Ectodermal cell (in vitro differentiated cells): Measurements from ENCODE around the gene ALX1. TPM values are rescaled to one million over a fixed set of nuclear protein-coding genes. Genes with fewer than 3 reads are reported as not detected.

Source experiments
- H3K27ac ChIP-seq: 2 replicates; pipeline ENCODE4 v1.7.0; 2013; ENCODE audit warnings: mild to moderate bottlenecking, low read depth, low read length; ENCODE audit not compliant: insufficient read depth, poor library complexity, severe bottlenecking
- H3K27me3 ChIP-seq: 2 replicates; pipeline ENCODE4 v1.7.0; 2013; ENCODE audit warnings: mild to moderate bottlenecking, low read length; ENCODE audit not compliant: insufficient read depth, control insufficient read depth, poor library complexity, severe bottlenecking
- H3K36me3 ChIP-seq: one replicate; pipeline ENCODE4 v1.7.0; 2013; ENCODE audit warnings: low read length; ENCODE audit not compliant: control insufficient read depth, insufficient read depth
- H3K4me1 ChIP-seq: one replicate; pipeline ENCODE4 v1.7.0; 2013; ENCODE audit warnings: low read length; ENCODE audit not compliant: control insufficient read depth, insufficient read depth
- H3K4me3 ChIP-seq: 2 replicates; pipeline ENCODE4 v1.7.0; 2013; ENCODE audit warnings: low read depth, low read length, control low read depth; ENCODE audit not compliant: insufficient read depth
- H3K9me3 ChIP-seq: 2 replicates; pipeline ENCODE4 v1.7.0; 2013; ENCODE audit warnings: mild to moderate bottlenecking, low read length, moderate library complexity; ENCODE audit not compliant: control insufficient read depth
- WGBS, 2 experiments: methylation state at CpG; one replicate each; pipeline ENCODE4 v1.1.7; 2013; ENCODE audit warnings: missing lambda C conversion rate in 2 of 2; 5-methylcytosine and 5-hydroxymethylcytosine counted together
- polyA plus RNA-seq, 4 experiments: library from polyadenylated mRNA; stranded (reverse); fragments of 50-300 nt; gene quantifications; one replicate each; pipeline ENCODE4 v1.2.3, GENCODE V29; 2013

ALX1 gene
- 3.5 TPM for polyA plus RNA-seq (2013, experiment 1 of 4)
- polyA plus RNA-seq (2013, experiment 2 of 4), result 2.2 TPM
- polyA plus RNA-seq (2013, experiment 3 of 4), result 4.2 TPM
- polyA plus RNA-seq (2013, experiment 4 of 4), result 3.7 TPM

DNA sequence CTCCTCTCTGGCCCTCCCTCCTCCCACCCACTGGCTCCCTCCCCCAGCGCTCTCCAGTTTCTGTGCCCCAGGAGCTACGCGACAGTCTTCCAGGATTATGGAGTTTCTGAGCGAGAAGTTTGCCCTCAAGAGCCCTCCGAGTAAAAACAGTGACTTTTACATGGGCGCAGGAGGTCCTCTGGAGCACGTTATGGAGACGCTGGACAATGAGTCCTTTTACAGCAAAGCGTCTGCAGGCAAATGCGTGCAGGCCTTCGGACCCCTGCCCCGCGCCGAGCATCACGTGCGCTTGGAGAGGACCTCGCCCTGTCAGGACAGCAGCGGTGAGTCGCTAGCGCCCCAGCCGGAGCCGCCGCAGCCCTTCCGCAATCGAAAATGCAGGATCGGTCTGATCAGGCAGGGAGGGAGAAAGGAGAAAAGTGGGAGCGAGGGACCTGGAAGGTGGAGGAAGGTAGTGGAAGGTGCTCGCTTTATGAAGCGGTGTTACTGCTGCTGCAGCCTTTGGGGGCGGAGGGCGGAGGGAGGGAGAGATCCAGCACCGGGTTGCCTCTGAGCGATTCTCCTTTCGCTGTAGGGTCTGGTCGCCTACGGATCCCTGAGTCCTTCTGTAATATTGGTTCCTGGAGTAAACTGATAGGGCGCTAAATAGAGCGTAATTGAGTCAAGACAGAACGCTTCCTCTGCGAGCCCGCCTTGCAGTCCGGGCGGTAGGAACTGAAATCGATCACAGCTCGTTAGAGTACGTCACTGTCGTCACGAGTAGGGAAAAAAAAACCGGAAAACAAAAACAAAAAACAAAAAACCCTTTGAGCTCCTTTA, at the start of gene ALX1:
Gene ALX1 (plus strand): TSS at position 56 of the 819 bp plus-strand sequence. CDS start 42 bp downstream, at position 98.
- Histone ChIP-seq H3K36me3 (no peaks in the 10 kb centered on the region), H3K4me1 (no peaks in the 10 kb centered on the region), H3K4me3 (peak within 1 kb of the TSS; percentile 61), H3K27ac (peak within 1 kb of the TSS; percentile 57), H3K9me3 (no peaks in the 10 kb centered on the region), H3K27me3 (peaks cover 59% of the 10 kb centered on the region)
- 0% methylated on average over 48 to 49 of the region's 49 CpGs for WGBS, 2 experiments

DNA sequence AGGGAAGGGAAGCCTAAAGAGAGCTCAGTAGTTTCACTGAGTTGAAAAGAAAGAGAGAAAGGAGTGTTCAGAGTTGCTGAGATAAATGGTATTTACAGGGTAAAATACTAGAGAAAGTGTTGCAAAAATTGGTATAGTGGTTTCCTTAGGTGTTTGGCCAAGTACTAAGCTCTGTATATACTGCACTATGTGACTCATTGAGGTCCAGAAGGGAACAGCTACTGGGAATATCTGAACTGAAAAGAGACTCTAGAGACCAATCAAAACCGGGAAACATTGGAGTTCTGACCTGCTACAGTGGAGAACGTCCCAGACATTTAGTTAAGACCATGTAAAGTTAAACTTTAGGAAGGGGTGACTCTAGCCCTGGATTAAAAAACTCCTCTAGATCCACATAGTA, 42.7 kb upstream of the ALX1 start:
- Histone ChIP-seq H3K27me3 (no peaks in the 10 kb centered on the region), H3K27ac (no peak overlapping the region), H3K4me3 (no peak overlapping the region), H3K4me1 (no peaks in the 10 kb centered on the region), H3K36me3 (no peaks in the 10 kb centered on the region), H3K9me3 (no peaks in the 10 kb centered on the region)
- WGBS, 2 experiments, result 77 to 81% methylated on average over 2 of the region's 2 CpGs

DNA sequence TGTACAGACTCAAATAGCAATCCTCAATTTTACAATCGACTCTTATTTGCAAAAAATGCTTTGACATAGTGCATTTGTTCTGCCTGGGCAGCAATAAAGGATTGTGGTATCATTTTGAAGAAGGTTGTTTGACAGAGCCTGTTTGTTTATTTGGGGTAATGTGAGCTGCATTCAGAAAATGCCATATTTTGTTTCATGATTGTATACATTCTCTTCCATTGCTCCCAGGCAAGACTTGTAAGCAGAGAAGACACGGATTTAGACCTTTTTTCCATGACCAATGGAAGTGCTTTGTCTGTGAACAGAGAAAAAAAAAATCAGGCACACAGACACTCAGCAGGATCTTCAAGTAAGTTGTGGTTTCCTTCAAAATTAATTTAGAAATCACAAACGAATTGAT, 35.5 kb upstream of the ALX1 start:
- H3K27me3 ChIP-seq, result no peaks in the 10 kb centered on the region
- H3K9me3 ChIP-seq, result no peaks in the 10 kb centered on the region
- WGBS, 2 experiments, result 58 to 84% methylated on average over 2 to 3 of the region's 3 CpGs
- no peak overlapping the region for H3K27ac ChIP-seq
- no peak overlapping the region for H3K4me3 ChIP-seq
- H3K36me3 ChIP-seq, result no peaks in the 10 kb centered on the region
- H3K4me1 ChIP-seq, result no peaks in the 10 kb centered on the region

DNA sequence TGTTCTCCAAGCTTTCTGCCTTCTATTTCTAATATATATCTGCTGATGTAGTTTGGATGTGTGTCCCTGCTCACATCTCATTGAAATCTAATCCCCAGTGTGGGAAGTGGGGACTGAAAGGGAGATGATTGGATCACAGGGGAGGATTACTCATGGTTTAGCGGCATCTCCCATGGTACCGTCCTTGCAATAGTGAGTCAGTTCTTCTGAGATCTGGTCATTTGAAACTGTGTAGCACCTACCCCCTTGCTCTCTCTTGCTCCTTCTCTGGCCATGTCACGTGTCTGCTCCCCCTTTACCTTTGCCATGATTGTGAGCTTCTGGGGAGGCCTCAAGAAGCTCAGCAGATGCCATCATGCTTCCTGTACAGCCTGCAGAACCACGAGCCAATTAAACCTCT, 26.2 kb upstream of the ALX1 start:
- no peaks in the 10 kb centered on the region for H3K4me1 ChIP-seq
- 72 to 75% methylated on average over 4 of the region's 4 CpGs for WGBS, 2 experiments
- H3K27me3 ChIP-seq, result no peaks in the 10 kb centered on the region
- H3K27ac ChIP-seq, result no peak overlapping the region
- H3K36me3 ChIP-seq, result no peaks in the 10 kb centered on the region
- H3K9me3 ChIP-seq, result no peaks in the 10 kb centered on the region
- H3K4me3 ChIP-seq, result no peak overlapping the region

DNA sequence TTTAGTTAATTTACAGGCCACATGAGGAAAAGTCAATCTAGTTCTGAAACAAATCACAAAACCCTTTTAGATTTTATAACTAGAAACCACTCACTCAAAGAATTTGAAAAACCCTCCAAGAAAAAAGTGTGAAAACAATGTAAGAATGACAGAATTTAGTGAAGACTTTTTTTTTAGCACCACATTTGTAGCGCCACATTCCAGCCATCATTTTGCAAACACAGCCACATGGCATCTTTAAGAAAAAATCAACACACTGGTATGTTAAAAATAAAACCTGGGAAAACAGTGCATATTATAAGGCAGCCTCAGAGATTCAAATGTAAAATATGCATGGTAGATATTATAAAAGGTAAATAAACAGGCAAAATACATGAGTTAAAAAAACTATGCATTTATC, 22.3 kb upstream of the ALX1 start:
- H3K4me3 ChIP-seq, result no peak overlapping the region
- H3K36me3 ChIP-seq, result no peaks in the 10 kb centered on the region
- no peaks in the 10 kb centered on the region for H3K4me1 ChIP-seq
- 100% methylated on average over 1 of the region's 1 CpG; no CpG with 5 or more reads in 1 of the 2 experiments for WGBS, 2 experiments
- no peaks in the 10 kb centered on the region for H3K9me3 ChIP-seq
- no peaks in the 10 kb centered on the region for H3K27me3 ChIP-seq
- H3K27ac ChIP-seq, result no peak overlapping the region

DNA sequence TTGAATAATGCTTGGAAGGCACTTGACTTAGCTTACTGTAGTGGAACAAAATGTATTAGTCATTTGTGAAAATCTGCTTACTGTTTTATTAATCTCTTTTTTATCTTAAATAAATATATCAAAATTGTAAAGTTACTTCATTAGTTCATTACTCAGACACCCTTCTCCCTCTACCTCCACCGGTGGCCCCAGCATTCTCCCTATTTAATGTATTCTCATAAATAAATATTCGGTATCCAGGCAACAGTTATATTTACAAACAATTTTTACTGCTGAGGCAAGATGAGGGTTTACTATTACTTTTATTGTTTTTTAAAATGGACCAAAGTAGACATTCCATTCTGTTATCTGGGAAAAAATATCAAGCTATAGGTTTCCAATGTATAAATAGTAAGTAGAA, 19.6 kb upstream of the ALX1 start:
- Histone ChIP-seq H3K9me3 (no peaks in the 10 kb centered on the region), H3K27me3 (no peaks in the 10 kb centered on the region), H3K36me3 (no peaks in the 10 kb centered on the region), H3K4me1 (no peaks in the 10 kb centered on the region), H3K4me3 (no peak overlapping the region), H3K27ac (no peak overlapping the region)
- 100% methylated on average over 1 of the region's 2 CpGs; no CpG with 5 or more reads in 1 of the 2 experiments for WGBS, 2 experiments

DNA sequence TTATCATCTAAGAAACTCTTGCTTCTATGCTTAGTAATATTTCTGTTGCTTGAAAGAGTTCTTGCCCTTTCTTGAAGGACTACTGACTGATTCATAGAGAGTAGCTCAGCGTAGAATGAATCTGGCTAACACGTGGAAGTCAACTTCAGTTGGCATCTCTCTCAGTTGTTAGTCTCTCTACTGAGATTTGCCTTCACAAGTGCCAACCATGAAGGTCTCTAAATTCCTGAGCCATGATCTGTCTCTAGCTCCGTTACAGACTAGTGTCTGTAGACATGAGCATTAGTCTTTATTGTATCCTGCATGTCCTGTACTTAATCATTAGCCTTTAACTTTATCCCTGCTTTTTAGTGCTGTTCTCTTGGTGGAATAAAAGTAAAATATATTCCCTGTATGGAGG, 19.1 kb upstream of the ALX1 start:
- Histone ChIP-seq H3K36me3 (no peaks in the 10 kb centered on the region), H3K4me1 (no peaks in the 10 kb centered on the region)
- 66 to 74% methylated on average over 3 of the region's 3 CpGs for WGBS, 2 experiments

DNA sequence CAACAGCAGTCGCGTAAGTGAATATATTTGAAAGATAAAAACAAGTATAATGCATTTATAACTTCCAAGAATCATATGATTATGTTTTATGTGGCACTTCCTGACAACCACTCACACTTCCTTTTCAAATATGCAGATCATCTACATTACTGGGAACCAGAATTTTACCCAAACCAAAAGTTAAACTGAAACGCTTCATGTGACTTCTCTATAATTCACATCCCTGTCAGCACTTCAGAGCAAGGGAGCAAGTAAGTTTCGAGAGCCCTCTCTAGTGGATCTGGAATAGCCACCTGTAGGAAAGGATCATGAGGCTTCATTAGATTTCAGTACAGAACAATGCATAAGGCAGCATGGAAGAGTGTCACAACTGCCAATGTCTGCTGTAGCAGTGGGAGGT, 13.7 kb upstream of the ALX1 start:
- WGBS, 2 experiments, result 87 to 88% methylated on average over 2 of the region's 4 CpGs
- no peak overlapping the region for H3K27ac ChIP-seq

More for the DNA sequence above, 19.1 kb upstream of the ALX1 start:
- H3K4me3 ChIP-seq, result no peak overlapping the region
- no peaks in the 10 kb centered on the region for H3K27me3 ChIP-seq
- H3K9me3 ChIP-seq, result no peaks in the 10 kb centered on the region
- H3K27ac ChIP-seq, result no peak overlapping the region

DNA sequence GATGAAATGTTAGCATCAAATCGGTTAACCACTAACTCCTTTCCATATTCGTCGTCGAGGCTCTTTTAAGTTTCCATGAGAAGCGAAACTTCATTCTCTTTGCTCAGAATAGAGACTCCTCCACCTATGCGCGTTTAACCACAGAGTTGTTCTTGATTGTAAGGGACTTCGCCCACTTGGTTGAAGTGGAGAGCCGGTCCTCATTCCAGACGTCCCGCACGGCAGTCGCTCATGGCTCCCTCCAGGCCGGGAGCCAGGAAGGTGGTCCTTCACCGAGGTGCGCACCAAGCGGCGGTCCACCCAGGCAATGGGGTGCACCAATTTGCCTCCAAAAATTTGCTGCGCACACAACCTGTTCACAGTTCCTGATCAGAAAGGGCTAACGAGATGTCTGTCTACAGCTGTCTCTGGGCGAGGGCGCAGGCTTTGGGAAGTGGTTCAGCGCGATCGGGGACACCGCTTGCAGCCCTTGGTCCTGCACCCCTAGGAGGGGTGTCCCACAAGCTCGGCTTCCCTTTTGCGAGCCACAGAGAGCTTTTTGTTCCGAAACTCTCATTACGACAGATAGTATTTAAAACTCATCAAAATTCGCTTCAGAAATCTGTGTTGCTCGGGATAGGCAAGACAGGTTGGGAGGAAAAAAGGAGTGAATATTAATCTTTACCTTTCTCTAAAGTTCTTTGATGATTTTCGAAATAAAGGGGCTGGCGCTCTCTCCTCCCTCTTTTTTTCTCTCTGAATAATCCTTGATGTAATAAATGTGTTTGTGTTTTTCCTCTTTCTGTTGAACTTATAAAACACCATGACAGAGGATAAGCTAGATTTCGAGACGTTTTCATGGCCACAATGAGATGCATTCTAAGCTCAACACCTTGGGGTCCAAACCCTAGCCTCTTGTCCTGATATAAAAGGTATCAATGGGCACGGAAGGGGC, 6.4 kb upstream of the ALX1 start:
- H3K27me3 ChIP-seq, result peaks cover 78% of the 10 kb centered on the region
- no peaks in the 10 kb centered on the region for H3K9me3 ChIP-seq
- no peak overlapping the region for H3K4me3 ChIP-seq
- H3K27ac ChIP-seq, result no peak overlapping the region
- WGBS, 2 experiments, result 22 to 26% methylated on average over 31 to 37 of the region's 37 CpGs
- H3K4me1 ChIP-seq, result no peaks in the 10 kb centered on the region
- H3K36me3 ChIP-seq, result no peaks in the 10 kb centered on the region

More for the DNA sequence above, 13.7 kb upstream of the ALX1 start:
- no peaks in the 10 kb centered on the region for H3K36me3 ChIP-seq
- no peaks in the 10 kb centered on the region for H3K4me1 ChIP-seq
- H3K27me3 ChIP-seq, result peaks cover 8% of the 10 kb centered on the region
- H3K4me3 ChIP-seq, result no peak overlapping the region
- H3K9me3 ChIP-seq, result no peaks in the 10 kb centered on the region

DNA sequence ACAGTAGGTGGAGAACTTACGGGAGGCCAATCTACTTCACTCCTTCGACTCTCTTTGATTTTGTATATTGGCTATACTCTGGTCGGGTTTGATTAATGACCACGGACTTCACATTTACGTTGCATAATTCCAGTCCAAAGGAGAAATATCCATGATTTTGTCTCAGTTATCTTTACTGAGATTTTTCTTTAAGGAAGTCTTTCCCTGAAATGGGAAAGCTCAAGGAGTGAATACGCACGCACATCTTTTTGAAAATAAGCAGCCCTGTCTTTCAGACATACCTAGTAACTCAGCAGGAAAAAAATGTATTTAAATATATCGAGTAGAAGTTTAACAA, 5.7 kb upstream of the ALX1 start:
- no peak overlapping the region for H3K27ac ChIP-seq
- 26 to 49% methylated on average over 7 of the region's 8 CpGs for WGBS, 2 experiments
- no peaks in the 10 kb centered on the region for H3K36me3 ChIP-seq
- no peaks in the 10 kb centered on the region for H3K4me1 ChIP-seq
- H3K4me3 ChIP-seq, result no peak overlapping the region
- no peaks in the 10 kb centered on the region for H3K9me3 ChIP-seq
- peaks cover 85% of the 10 kb centered on the region for H3K27me3 ChIP-seq
